ENCODE measurements around the gene GRK3. TPM values are rescaled to one million over a fixed set of nuclear protein-coding genes. Genes with fewer than 3 reads are reported as not detected.

The GRK3 gene
- total RNA-seq, 2 donors from 2014 or later: 6.2 to 9.1 TPM

GRCh38 chr22:25726241-25726640, 161.8 kb downstream of the GRK3 start:
- Histone ChIP-seq H3K9me3 (no peaks in the 10 kb centered on the region), H3K4me3 (no peak overlapping the region), H3K27ac (no peak overlapping the region), H3K36me3 (no peaks in the 10 kb centered on the region), H3K4me1 (no peaks in the 10 kb centered on the region), H3K27me3 (no peaks in the 10 kb centered on the region)
- TF ChIP-seq, protein P1, sequence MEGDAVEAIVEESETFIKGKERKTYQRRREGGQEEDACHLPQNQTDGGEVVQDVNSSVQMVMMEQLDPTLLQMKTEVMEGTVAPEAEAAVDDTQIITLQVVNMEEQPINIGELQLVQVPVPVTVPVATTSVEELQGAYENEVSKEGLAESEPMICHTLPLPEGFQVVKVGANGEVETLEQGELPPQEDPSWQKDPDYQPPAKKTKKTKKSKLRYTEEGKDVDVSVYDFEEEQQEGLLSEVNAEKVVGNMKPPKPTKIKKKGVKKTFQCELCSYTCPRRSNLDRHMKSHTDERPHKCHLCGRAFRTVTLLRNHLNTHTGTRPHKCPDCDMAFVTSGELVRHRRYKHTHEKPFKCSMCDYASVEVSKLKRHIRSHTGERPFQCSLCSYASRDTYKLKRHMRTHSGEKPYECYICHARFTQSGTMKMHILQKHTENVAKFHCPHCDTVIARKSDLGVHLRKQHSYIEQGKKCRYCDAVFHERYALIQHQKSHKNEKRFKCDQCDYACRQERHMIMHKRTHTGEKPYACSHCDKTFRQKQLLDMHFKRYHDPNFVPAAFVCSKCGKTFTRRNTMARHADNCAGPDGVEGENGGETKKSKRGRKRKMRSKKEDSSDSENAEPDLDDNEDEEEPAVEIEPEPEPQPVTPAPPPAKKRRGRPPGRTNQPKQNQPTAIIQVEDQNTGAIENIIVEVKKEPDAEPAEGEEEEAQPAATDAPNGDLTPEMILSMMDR (IDR thresholded peaks at IDR 0.05): no peak
- DNase-seq (ENCODE audit: low spot score): no peak

DNA sequence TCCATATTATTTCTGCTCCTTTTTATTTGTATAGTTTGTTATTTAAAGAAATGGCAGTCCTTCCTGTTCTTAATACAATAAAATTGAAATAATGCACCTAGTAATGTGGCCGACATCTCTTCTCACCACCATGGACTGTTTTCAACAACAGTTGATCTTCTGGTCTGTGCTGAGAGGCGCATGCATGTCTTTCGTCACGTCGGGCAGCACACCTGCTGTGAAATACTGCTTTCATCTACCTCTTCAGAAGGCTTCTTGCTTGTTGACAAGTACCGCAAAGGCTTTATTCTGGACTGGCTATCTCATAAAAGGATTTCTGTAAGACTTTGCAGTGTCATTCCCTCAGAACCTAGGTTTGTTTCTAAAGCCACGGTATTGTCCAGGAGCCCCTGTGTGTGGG, 163.6 kb downstream of the GRK3 start:
- no peaks in the 10 kb centered on the region for H3K4me1 ChIP-seq
- H3K36me3 ChIP-seq: no peaks in the 10 kb centered on the region
- no peak overlapping the region for H3K4me3 ChIP-seq
- no peaks in the 10 kb centered on the region for H3K27me3 ChIP-seq
- DNase-seq (ENCODE audit: low spot score): no peak
- TF ChIP-seq, protein P1 (IDR thresholded peaks at IDR 0.05): no peak
- no peak overlapping the region for H3K27ac ChIP-seq
- H3K9me3 ChIP-seq: no peaks in the 10 kb centered on the region

GRCh38 chr22:25729016-25729995, 164.8 kb downstream of the GRK3 start:
- H3K27ac ChIP-seq: no peak overlapping the region
- H3K9me3 ChIP-seq: no peaks in the 10 kb centered on the region
- no peaks in the 10 kb centered on the region for H3K36me3 ChIP-seq
- H3K4me1 ChIP-seq: no peaks in the 10 kb centered on the region
- peak; percentile 50 for DNase-seq (ENCODE audit: low spot score)
- no peaks in the 10 kb centered on the region for H3K27me3 ChIP-seq
- TF ChIP-seq, protein P1 (IDR thresholded peaks at IDR 0.05): no peak
- H3K4me3 ChIP-seq: no peak overlapping the region

GRCh38 chr22:25735650-25736049, 171.2 kb downstream of the GRK3 start:
- no peaks in the 10 kb centered on the region for H3K36me3 ChIP-seq
- no peaks in the 10 kb centered on the region for H3K4me1 ChIP-seq
- no peak overlapping the region for H3K27ac ChIP-seq
- no peaks in the 10 kb centered on the region for H3K9me3 ChIP-seq
- no peaks in the 10 kb centered on the region for H3K27me3 ChIP-seq
- no peak for DNase-seq (ENCODE audit: low spot score)
- no peak overlapping the region for H3K4me3 ChIP-seq
- TF ChIP-seq, protein P1 (IDR thresholded peaks at IDR 0.05): no peak

GRCh38 chr22:25736378-25737011, 172.0 kb downstream of the GRK3 start:
- TF ChIP-seq, protein P1 (IDR thresholded peaks at IDR 0.05): no peak
- no peak overlapping the region for H3K4me3 ChIP-seq
- peak; percentile 21 for DNase-seq (ENCODE audit: low spot score)
- H3K4me1 ChIP-seq: no peaks in the 10 kb centered on the region
- no peaks in the 10 kb centered on the region for H3K9me3 ChIP-seq
- no peaks in the 10 kb centered on the region for H3K27me3 ChIP-seq
- H3K36me3 ChIP-seq: no peaks in the 10 kb centered on the region
- no peak overlapping the region for H3K27ac ChIP-seq

Measured in right atrium auricular region (tissue), 2 donors.